Caco-2 (cell line): Measurements from ENCODE around the gene FRMD4A. TPM values are rescaled to one million over a fixed set of nuclear protein-coding genes. Genes with fewer than 3 reads are reported as not detected.
A peak's percentile ranks its signal among the peaks of the same experiment; 100 is the strongest.

Experiments used
- BruUV-seq: library from RNA; stranded (reverse); fragments of 400-500 nt; replicated peaks from 2 replicates; lab custom pipeline; 2021; lab: Mats Ljungman, UMichigan
- CTCF ChIA-PET: fragments of 300-600 bp; sonication (Branson Sonifier 250); formaldehyde crosslinking; loops from one replicate; lab custom pipeline; 2022; ENCODE audit warnings: antibody characterized with exemption; lab: Charles Lee
- POLR2A ChIA-PET: fragments of 300-600 bp; sonication (Branson Sonifier 250); formaldehyde crosslinking; loops from one replicate; lab custom pipeline; 2022; ENCODE audit warnings: antibody characterized with exemption; lab: Charles Lee
- DNase-seq, 2 experiments: peaks; one replicate each; pipeline versions ENCODE4 v3.0.0 to v3.0.0-alpha.2; 2020 to 2022
- H3K27me3 ChIP-seq: replicated peaks from 2 replicates; pipeline ENCODE4 v1.6.0; 2011; ENCODE audit warnings: low read length; ENCODE audit not compliant: control insufficient read depth, insufficient read depth
- H3K36me3 ChIP-seq: 2 replicates; pipeline ENCODE4 v1.5.1; 2011; ENCODE audit warnings: low read length; ENCODE audit not compliant: control insufficient read depth, insufficient read depth
- H3K4me1 ChIP-seq: fragments of 250-450 bp; sonication (Bioruptor Pico); 2 replicates; pipeline ENCODE4 v1.5.1; 2020; ENCODE audit warnings: mild to moderate bottlenecking
- H3K4me3 ChIP-seq: 2 replicates; pipeline ENCODE4 v1.5.1; 2011; ENCODE audit warnings: low read depth, mild to moderate bottlenecking, control low read depth, low read length
- H3K9me3 ChIP-seq: fragments of 250-450 bp; sonication (Bioruptor Pico); 2 replicates; pipeline ENCODE4 v1.5.1; 2020; ENCODE audit warnings: mild to moderate bottlenecking, moderate library complexity
- H3K27ac Mint-ChIP-seq: one replicate; pipeline ENCODE4 v1.8.0; 2022; ENCODE audit warnings: mixed read lengths; ENCODE audit not compliant: unreplicated experiment
- H3K27me3 Mint-ChIP-seq: one replicate; pipeline ENCODE4 v1.8.0; 2022; ENCODE audit warnings: mixed read lengths; ENCODE audit not compliant: insufficient read depth, unreplicated experiment
- H3K36me3 Mint-ChIP-seq: one replicate; pipeline ENCODE4 v1.8.0; 2022; ENCODE audit warnings: mild to moderate bottlenecking, mixed read lengths; ENCODE audit not compliant: insufficient read depth, unreplicated experiment
- H3K4me1 Mint-ChIP-seq: one replicate; pipeline ENCODE4 v1.8.0; 2022; ENCODE audit warnings: low read depth, mixed read lengths; ENCODE audit not compliant: unreplicated experiment
- H3K4me3 Mint-ChIP-seq: one replicate; pipeline ENCODE4 v1.8.0; 2022; ENCODE audit warnings: mild to moderate bottlenecking, moderate library complexity, mixed read lengths; ENCODE audit not compliant: unreplicated experiment
- H3K9me3 Mint-ChIP-seq: one replicate; pipeline ENCODE4 v1.8.0; 2022; ENCODE audit warnings: mixed read lengths; ENCODE audit not compliant: unreplicated experiment
- CTCF ChIP-seq, 2 experiments: fragments of 200-600 bp in 1 of 2; IDR thresholded peaks; 1 replicate in 1 of 2; 2 replicates in 1 of 2; pipeline versions ENCODE4 v1.5.1 to v1.8.0; 2011 to 2022; ENCODE audit warnings: antibody characterized with exemption in 1 of 2, control low read depth in 1 of 2, inconsistent platforms in 1 of 2, low read depth in 1 of 2, low read length in 1 of 2, mild to moderate bottlenecking in 1 of 2, moderate library complexity in 1 of 2; ENCODE audit not compliant: insufficient read depth in 1 of 2, severe bottlenecking in 1 of 2, unreplicated experiment in 1 of 2
- intact Hi-C: fragments of 100-400 bp; cut with micrococcal nuclease; formaldehyde crosslinking; loops from one replicate; pipeline ENCODE4 v1.10.0; 2022; ENCODE audit not compliant: unreplicated experiment
- total RNA-seq: library from RNA; stranded (reverse); gene quantifications from 2 replicates; pipeline ENCODE4 v1.2.3, GENCODE V29; 2022

Gene FRMD4A
- total RNA-seq, 1 experiment from 2014 or later: 52.1 TPM

GRCh38 chr10:13845897-13846296 is 484.8 kb downstream of the FRMD4A start:
- Mint-ChIP-seq H3K9me3 (no peaks in the 10 kb centered on the region), H3K4me1 (no peaks in the 10 kb centered on the region), H3K36me3 (no peaks in the 10 kb centered on the region), H3K27ac (no peak overlapping the region), H3K27me3 (no peaks in the 10 kb centered on the region), H3K4me3 (no peak overlapping the region)
- no peak for TF ChIP-seq CTCF (IDR thresholded peaks at IDR 0.05; ENCODE audit: insufficient read depth in 1 of 2, low read depth in 1 of 2, low read length in 1 of 2, severe bottlenecking in 1 of 2, unreplicated experiment in 1 of 2)
- Histone ChIP-seq H3K27me3 (no peaks in the 10 kb centered on the region), H3K36me3 (no peaks in the 10 kb centered on the region), H3K4me1 (peaks cover 10% of the 10 kb centered on the region; the same call in 1 of the 2 replicates), H3K4me3 (no peak overlapping the region), H3K9me3 (peaks cover 5% of the 10 kb centered on the region)
- ChIA-PET CTCF (no interaction called here), POLR2A (no interaction called here)
- no TSS peak for BruUV-seq
- DNase-seq: no peak
- intact Hi-C loops: no loop called here

GRCh38 chr10:13844651-13845050 is 486.1 kb downstream of the FRMD4A start:
- intact Hi-C loops: no loop called here
- no peak overlapping the region for H3K27ac Mint-ChIP-seq
- peaks cover 9% of the 10 kb centered on the region for H3K9me3 Mint-ChIP-seq

GRCh38 chr10:13842117-13842516 is 488.6 kb downstream of the FRMD4A start:
- no peak for DNase-seq
- Mint-ChIP-seq H3K27me3 (no peaks in the 10 kb centered on the region), H3K27ac (no peak overlapping the region), H3K4me1 (no peaks in the 10 kb centered on the region), H3K4me3 (no peak overlapping the region), H3K9me3 (peaks cover 10% of the 10 kb centered on the region), H3K36me3 (no peaks in the 10 kb centered on the region)
- Histone ChIP-seq H3K4me3 (no peak overlapping the region), H3K27me3 (no peaks in the 10 kb centered on the region), H3K9me3 (peaks cover 5% of the 10 kb centered on the region), H3K36me3 (no peaks in the 10 kb centered on the region), H3K4me1 (peaks cover 10% of the 10 kb centered on the region; the same call in 1 of the 2 replicates)
- no TSS peak for BruUV-seq
- TF ChIP-seq CTCF (IDR thresholded peaks at IDR 0.05; ENCODE audit: insufficient read depth in 1 of 2, low read depth in 1 of 2, low read length in 1 of 2, severe bottlenecking in 1 of 2, unreplicated experiment in 1 of 2): no peak
- POLR2A ChIA-PET: no interaction called here
- CTCF ChIA-PET: no interaction called here
- intact Hi-C loops: no loop called here

More at GRCh38 chr10:13844651-13845050, 486.1 kb downstream of the FRMD4A start:
- BruUV-seq: no TSS peak
- CTCF ChIA-PET: no interaction called here
- no peaks in the 10 kb centered on the region for H3K27me3 Mint-ChIP-seq
- H3K4me1 Mint-ChIP-seq: no peaks in the 10 kb centered on the region
- POLR2A ChIA-PET: no interaction called here
- Histone ChIP-seq H3K4me3 (no peak overlapping the region), H3K27me3 (no peaks in the 10 kb centered on the region), H3K4me1 (peaks cover 10% of the 10 kb centered on the region; the same call in 1 of the 2 replicates), H3K9me3 (peaks cover 5% of the 10 kb centered on the region), H3K36me3 (no peaks in the 10 kb centered on the region)
- H3K36me3 Mint-ChIP-seq: no peaks in the 10 kb centered on the region
- no peak overlapping the region for H3K4me3 Mint-ChIP-seq
- peak in 1 of 2 experiments; percentile 23 for DNase-seq
- no peak for TF ChIP-seq CTCF (IDR thresholded peaks at IDR 0.05; ENCODE audit: insufficient read depth in 1 of 2, low read depth in 1 of 2, low read length in 1 of 2, severe bottlenecking in 1 of 2, unreplicated experiment in 1 of 2)
